ENCODE measurements around the gene DNAJC8. TPM values are rescaled to one million over a fixed set of nuclear protein-coding genes. Genes with fewer than 3 reads are reported as not detected.

The DNAJC8 gene
- total RNA-seq, 1 experiment from 2014 or later = 57.6 TPM

DNA sequence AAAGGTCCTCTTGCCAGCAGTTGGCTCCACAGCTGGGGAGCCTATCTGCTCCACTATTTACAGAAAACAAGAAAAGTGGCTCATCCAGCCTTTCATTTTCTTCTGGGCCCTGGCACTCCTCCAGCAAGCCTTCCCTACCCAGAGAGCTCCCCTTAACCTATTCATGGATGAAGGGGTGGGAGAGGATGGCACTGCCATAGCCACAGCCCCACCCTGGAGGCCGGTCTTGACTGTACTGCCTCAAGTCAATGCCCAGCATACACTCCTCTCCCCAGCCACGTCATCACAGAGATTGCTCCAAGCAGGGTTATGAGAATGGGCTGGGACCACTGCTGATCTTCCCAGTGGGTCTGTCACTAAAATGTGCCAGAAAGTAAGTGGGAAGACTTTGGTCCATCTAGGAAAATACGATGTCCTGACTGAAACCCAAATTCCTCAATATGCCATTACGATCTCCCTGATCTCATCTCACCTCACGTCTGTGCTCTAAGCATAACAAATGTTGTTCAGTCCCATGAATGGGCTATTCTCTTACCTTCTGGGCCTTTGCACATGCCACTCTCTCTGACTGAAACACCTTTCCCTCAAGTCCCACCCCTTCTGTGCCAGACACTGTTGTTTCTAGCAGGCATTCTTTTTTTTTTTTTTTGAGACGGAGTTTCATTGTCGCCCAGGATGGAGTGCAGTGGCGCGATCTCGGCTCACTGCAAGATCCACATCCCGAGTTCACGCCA lies 35.0 kb downstream of the DNAJC8 start:
- CTCF ChIA-PET = interaction anchor here (0.7 to 0.9 kb wide), 2 partner anchors 11 to 640 kb away, joined by 4 to 5 read pairs; no protein-coding TSS in a partner anchor
- Mint-ChIP-seq H3K4me3 (ENCODE audit: low read depth, unreplicated experiment) (no peak overlapping the region), H3K9me3 (ENCODE audit: low read depth, unreplicated experiment) (no peaks in the 10 kb centered on the region), H3K27ac (ENCODE audit: unreplicated experiment) (no peak overlapping the region), H3K27me3 (ENCODE audit: unreplicated experiment) (no peaks in the 10 kb centered on the region), H3K4me1 (ENCODE audit: low read depth, unreplicated experiment) (peaks cover 12% of the 10 kb centered on the region), H3K36me3 (ENCODE audit: insufficient read depth, unreplicated experiment) (peaks cover 29% of the 10 kb centered on the region)
- TF ChIP-seq CTCF (IDR thresholded peaks at IDR 0.05; ENCODE audit: unreplicated experiment) = no peak
- intact Hi-C loops (cut with micrococcal nuclease; ENCODE audit: unreplicated experiment) = no loop called here
- DNase-seq = no peak
- BruUV-seq (replicated peaks) = no TSS peak

GRCh38 chr1:28196330-28196729 lies 36.5 kb downstream of the DNAJC8 start:
- no peak overlapping the region for H3K27ac Mint-ChIP-seq (ENCODE audit: unreplicated experiment)
- no peak for TF ChIP-seq CTCF (IDR thresholded peaks at IDR 0.05; ENCODE audit: unreplicated experiment)
- H3K27me3 Mint-ChIP-seq (ENCODE audit: unreplicated experiment) = no peaks in the 10 kb centered on the region
- H3K9me3 Mint-ChIP-seq (ENCODE audit: low read depth, unreplicated experiment) = no peaks in the 10 kb centered on the region
- no peak for DNase-seq
- intact Hi-C loops (cut with micrococcal nuclease; ENCODE audit: unreplicated experiment) = no loop called here
- no peak overlapping the region for H3K4me3 Mint-ChIP-seq (ENCODE audit: low read depth, unreplicated experiment)
- no TSS peak for BruUV-seq (replicated peaks)
- peaks cover 26% of the 10 kb centered on the region for H3K36me3 Mint-ChIP-seq (ENCODE audit: insufficient read depth, unreplicated experiment)
- H3K4me1 Mint-ChIP-seq (ENCODE audit: low read depth, unreplicated experiment) = peaks cover 18% of the 10 kb centered on the region
- CTCF ChIA-PET = no interaction called here

GRCh38 chr1:28195780-28196179 lies 37.0 kb downstream of the DNAJC8 start:
- peaks cover 23% of the 10 kb centered on the region for H3K4me1 Mint-ChIP-seq (ENCODE audit: low read depth, unreplicated experiment)
- H3K27me3 Mint-ChIP-seq (ENCODE audit: unreplicated experiment) = no peaks in the 10 kb centered on the region
- no peak overlapping the region for H3K27ac Mint-ChIP-seq (ENCODE audit: unreplicated experiment)
- no peak for DNase-seq
- peaks cover 23% of the 10 kb centered on the region for H3K36me3 Mint-ChIP-seq (ENCODE audit: insufficient read depth, unreplicated experiment)
- intact Hi-C loops (cut with micrococcal nuclease; ENCODE audit: unreplicated experiment) = no loop called here
- CTCF ChIA-PET = no interaction called here
- TF ChIP-seq CTCF (IDR thresholded peaks at IDR 0.05; ENCODE audit: unreplicated experiment) = no peak
- no peaks in the 10 kb centered on the region for H3K9me3 Mint-ChIP-seq (ENCODE audit: low read depth, unreplicated experiment)
- H3K4me3 Mint-ChIP-seq (ENCODE audit: low read depth, unreplicated experiment) = no peak overlapping the region
- no TSS peak for BruUV-seq (replicated peaks)

GRCh38 chr1:28194326-28195035 lies 38.3 kb downstream of the DNAJC8 start:
- Mint-ChIP-seq H3K27me3 (ENCODE audit: unreplicated experiment) (no peaks in the 10 kb centered on the region), H3K9me3 (ENCODE audit: low read depth, unreplicated experiment) (no peaks in the 10 kb centered on the region), H3K36me3 (ENCODE audit: insufficient read depth, unreplicated experiment) (peaks cover 14% of the 10 kb centered on the region), H3K4me1 (ENCODE audit: low read depth, unreplicated experiment) (peaks cover 31% of the 10 kb centered on the region), H3K4me3 (ENCODE audit: low read depth, unreplicated experiment) (no peak overlapping the region), H3K27ac (ENCODE audit: unreplicated experiment) (no peak overlapping the region)
- BruUV-seq (replicated peaks) = no TSS peak
- no peak for TF ChIP-seq CTCF (IDR thresholded peaks at IDR 0.05; ENCODE audit: unreplicated experiment)
- intact Hi-C loops (cut with micrococcal nuclease; ENCODE audit: unreplicated experiment) = loop anchor here (5.0 kb wide), 1 partner anchor 102 kb away; no protein-coding TSS in a partner anchor
- DNase-seq = no peak
- CTCF ChIA-PET = interaction anchor here (1.1 kb wide), 1 partner anchor 59 kb away, joined by 3 read pairs; no protein-coding TSS in a partner anchor

All from Calu3 (cell line).